SU-DHL-6 (cell line): ENCODE measurements around the gene GAL3ST3.

Source experiments
- H2AFZ ChIP-seq: fragments of 200-600 bp; sonication (generic); 2 replicates; pipeline ENCODE4 v1.6.1; 2014; ENCODE audit warnings: low read depth, mild to moderate bottlenecking, moderate library complexity, mixed read lengths, antibody characterized with exemption, low read length; ENCODE audit not compliant: severe bottlenecking
- H3F3A ChIP-seq: fragments of 200-600 bp; shearing (Covaris generic); 2 replicates; pipeline ENCODE4 v1.6.0; 2016; ENCODE audit warnings: antibody characterized with exemption, mild to moderate bottlenecking; ENCODE audit not compliant: insufficient read depth
- H3K27ac ChIP-seq: fragments of 200-600 bp; sonication (generic); 2 replicates; pipeline ENCODE4 v1.5.1; 2016; ENCODE audit warnings: low read depth, mild to moderate bottlenecking, low read length, moderate library complexity, mixed read lengths
- H3K27me3 ChIP-seq: fragments of 200-600 bp; sonication (generic), shearing (Covaris generic); 2 replicates; pipeline ENCODE4 v1.6.0; 2014; ENCODE audit warnings: mild to moderate bottlenecking, low read length
- H3K36me3 ChIP-seq: fragments of 200-600 bp; sonication (generic); 2 replicates; pipeline ENCODE4 v1.6.1; 2014; ENCODE audit warnings: mild to moderate bottlenecking, low read length, mixed read lengths
- H3K4me2 ChIP-seq: fragments of 300-600, 200-600 bp; shearing (Covaris generic), sonication (generic); 2 replicates; pipeline ENCODE4 v1.6.0; 2014; ENCODE audit warnings: low read length, low read depth, mild to moderate bottlenecking; ENCODE audit not compliant: poor library complexity, severe bottlenecking
- H3K4me3 ChIP-seq: fragments of 200-600 bp; sonication (generic); 2 replicates; pipeline ENCODE4 v1.5.1; 2014; ENCODE audit warnings: antibody characterized with exemption, low read length, mild to moderate bottlenecking, mixed read lengths; ENCODE audit not compliant: insufficient read depth, poor library complexity, severe bottlenecking
- H3K79me2 ChIP-seq: fragments of 200-600 bp; sonication (generic); 2 replicates; pipeline ENCODE4 v1.6.1; 2014; ENCODE audit warnings: mild to moderate bottlenecking, low read length, moderate library complexity; ENCODE audit not compliant: insufficient read depth
- H3K9ac ChIP-seq: fragments of 200-600 bp; sonication (generic); 2 replicates; pipeline ENCODE4 v1.7.0; 2014; ENCODE audit warnings: mild to moderate bottlenecking, low read length
- H3K9me2 ChIP-seq: fragments of 200-600 bp; sonication (generic); replicated peaks from 2 replicates; pipeline ENCODE4 v1.6.1; 2014; ENCODE audit warnings: low read length; ENCODE audit not compliant: insufficient read depth
- H3K9me3 ChIP-seq: fragments of 200-600 bp; sonication (generic); 2 replicates; pipeline ENCODE4 v1.6.1; 2014; ENCODE audit warnings: low read length, mixed read lengths; ENCODE audit not compliant: insufficient read depth
- H4K20me1 ChIP-seq: fragments of 200-600 bp; sonication (generic); 2 replicates; pipeline ENCODE4 v1.6.1; 2014; ENCODE audit warnings: low read depth, mild to moderate bottlenecking, antibody characterized with exemption, low read length, moderate library complexity, mixed read lengths
- CTCF ChIP-seq: fragments of 200-600 bp; sonication (generic); IDR thresholded peaks from one replicate; pipeline ENCODE4 v1.5.1; 2017; ENCODE audit warnings: antibody characterized with exemption, mild to moderate bottlenecking, low read length, moderate library complexity; ENCODE audit not compliant: insufficient read depth, poor library complexity, severe bottlenecking
- EZH2phosphoT487 ChIP-seq: fragments of 200-600 bp; sonication (generic), shearing (Covaris generic); conservative IDR thresholded peaks from 2 replicates; pipeline ENCODE4 v1.6.1; 2018; ENCODE audit warnings: mild to moderate bottlenecking, antibody characterized with exemption, low read length, moderate library complexity, mixed read lengths

Gene GAL3ST3

GRCh38 chr11:66045177-66045639, 3.8 kb downstream of the GAL3ST3 start:
- H3K27ac ChIP-seq: no peak overlapping the region

GRCh38 chr11:66044757-66045156, 4.2 kb downstream of the GAL3ST3 start:
- peak overlapping the region; percentile 40 for H2AFZ ChIP-seq
- peak overlapping the region; percentile 51 for H3K4me2 ChIP-seq
- H3K9me3 ChIP-seq: no peaks in the 10 kb centered on the region
- no peak overlapping the region for H3K4me3 ChIP-seq
- H3K27me3 ChIP-seq: no peaks in the 10 kb centered on the region
- no peak overlapping the region for H3K27ac ChIP-seq
- no peaks in the 10 kb centered on the region for H3K36me3 ChIP-seq
- no peaks in the 10 kb centered on the region for H3F3A ChIP-seq
- no peak for TF ChIP-seq EZH2phosphoT487
- no peak for TF ChIP-seq CTCF
- H3K9ac ChIP-seq: peak overlapping the region; percentile 15; the same call in 1 of the 2 replicates
- no peaks in the 10 kb centered on the region for H3K9me2 ChIP-seq
- no peaks in the 10 kb centered on the region for H4K20me1 ChIP-seq
- no peaks in the 10 kb centered on the region for H3K79me2 ChIP-seq

More at GRCh38 chr11:66045177-66045639, 3.8 kb downstream of the GAL3ST3 start:
- no peaks in the 10 kb centered on the region for H3F3A ChIP-seq
- H3K4me3 ChIP-seq: no peak overlapping the region
- H3K36me3 ChIP-seq: no peaks in the 10 kb centered on the region
- no peaks in the 10 kb centered on the region for H3K9me3 ChIP-seq
- no peaks in the 10 kb centered on the region for H3K79me2 ChIP-seq
- no peaks in the 10 kb centered on the region for H4K20me1 ChIP-seq
- H3K9ac ChIP-seq: peak overlapping the region; percentile 15; the same call in 1 of the 2 replicates
- TF ChIP-seq CTCF (peak; percentile 86), EZH2phosphoT487 (no peak)
- no peaks in the 10 kb centered on the region for H3K9me2 ChIP-seq
- no peaks in the 10 kb centered on the region for H3K27me3 ChIP-seq
- peak overlapping the region; percentile 51 for H3K4me2 ChIP-seq
- peak overlapping the region; percentile 40 for H2AFZ ChIP-seq

GRCh38 chr11:66042996-66043906, 5.7 kb downstream of the GAL3ST3 start:
- TF ChIP-seq CTCF: no peak
- no peak for TF ChIP-seq EZH2phosphoT487
- no peaks in the 10 kb centered on the region for H4K20me1 ChIP-seq

More at GRCh38 chr11:66042996-66043906, 5.7 kb downstream of the GAL3ST3 start:
- Histone ChIP-seq H3K4me3 (no peak overlapping the region), H3K36me3 (no peaks in the 10 kb centered on the region), H3K27ac (no peak overlapping the region), H3K9me3 (no peaks in the 10 kb centered on the region), H3K79me2 (no peaks in the 10 kb centered on the region), H2AFZ (no peak overlapping the region), H3K9me2 (no peaks in the 10 kb centered on the region), H3F3A (no peaks in the 10 kb centered on the region), H3K27me3 (no peaks in the 10 kb centered on the region), H3K9ac (no peak overlapping the region), H3K4me2 (no peak overlapping the region)
